Ovary (tissue), 9 donors: ENCODE data around the gene CCDC184. TPM values are rescaled to one million over a fixed set of nuclear protein-coding genes. Genes with fewer than 3 reads are reported as not detected.

Experiments used
- DNase-seq, 5 donors: peaks; one replicate each; pipeline ENCODE4 v3.0.0-alpha.2; 2019 to 2020
- H3K27ac ChIP-seq, 2 donors: fragments of 200-600 bp; one replicate each; pipeline versions ENCODE4 v1.5.1 to v1.8.0; 2019 to 2022
- H3K27me3 ChIP-seq: fragments of 200-600 bp; one replicate; pipeline ENCODE4 v1.8.0; 2022
- H3K36me3 ChIP-seq: fragments of 200-600 bp; sonication (generic); one replicate; pipeline ENCODE4 v1.5.1; 2019
- H3K4me1 ChIP-seq: one replicate; pipeline ENCODE4 v1.8.1; 2013; ENCODE audit warnings: mild to moderate bottlenecking, moderate library complexity; ENCODE audit not compliant: insufficient read depth
- H3K4me3 ChIP-seq: fragments of 200-600 bp; sonication (generic); one replicate; pipeline ENCODE4 v1.5.1; 2017
- H3K9me3 ChIP-seq, 2 donors: fragments of 200-600 bp in 1 of 2; sonication (generic) in 1 of 2; one replicate each; pipeline versions ENCODE4 v1.5.1 to v1.8.1; 2013 to 2019; ENCODE audit warnings: mild to moderate bottlenecking in 1 of 2, moderate library complexity in 1 of 2
- EP300 ChIP-seq: sonication (generic); formaldehyde crosslinking; IDR thresholded peaks from one replicate; pipeline ENCODE4 v1.6.1; 2017; ENCODE audit warnings: antibody characterized with exemption
- POLR2A ChIP-seq: fragments of 450-650 bp; IDR thresholded peaks from one replicate; pipeline ENCODE4 v1.6.1; 2017; ENCODE audit warnings: antibody characterized with exemption, mild to moderate bottlenecking, moderate library complexity
- WGBS, 3 donors: extraction: QIAGEN DNeasy Blood & Tissue Kit in 1 of 3; methylation state at CpG; one replicate each; pipeline versions ENCODE4 v1.1.5 to v1.1.7; 2013 to 2017; 5-methylcytosine and 5-hydroxymethylcytosine counted together
- intact Hi-C, 4 donors: fragments of 100-400 bp; cut with DNase I; formaldehyde crosslinking; loops; one replicate each; pipeline versions ENCODE4 v1.11.0 to v1.15.1; 2022 to 2023
- polyA plus RNA-seq, 2 donors: library from polyadenylated mRNA; stranded (reverse); fragments of 200-250 nt in 1 of 2; fragments of 350-450 nt in 1 of 2; fragmentation: Illumina TruSeq in 1 of 2; extraction: RNeasy Lipid Tissue Mini Kit (QIAGEN cat#74804) in 1 of 2; gene quantifications; one replicate each; pipeline ENCODE4 v1.2.3, GENCODE V29; 2013 to 2014
- total RNA-seq, 7 donors: library from RNA; depleted of rRNA in 2 of 7; stranded (reverse); fragments of >200 nt in 2 of 7; fragmentation: NEBNext Ultra II Directional in 3 of 7; extraction: Animal tissue kit (Norgen Biotek cat#: 25700) in 3 of 7; gene quantifications; one replicate each; pipeline versions ENCODE4 v1.1.0 to v1.2.4, GENCODE V29; 2016 to 2023
- TF ChIP-seq, protein P1 (sequence below), 3 donors: fragments of 450-650 bp in 2 of 3; fragments of 200-600 bp in 1 of 3; IDR thresholded peaks; one replicate each; pipeline versions ENCODE4 v1.5.1 to v1.8.0; 2016 to 2022; ENCODE audit warnings: antibody characterized with exemption in 3 of 3, mild to moderate bottlenecking in 1 of 3
- donor health status: DM: no; HTN: no; CAD: no; lungs with moderate emphysema.
- donor health status: DM: no; HTN: no; CAD: no.
- donor health status: Bipolar disorder and iron deficiency.
- donor health status: DM: yes; HTN: yes; CAD: no.
- donor health status: DM: no; HTN: no; CAD: no.
- donor health status: DM: yes; HTN: yes; CAD: no.

CCDC184 gene
- total and polyA plus RNA-seq, 9 donors, result 3.4 to 16.6 (median 6.0) TPM

DNA sequence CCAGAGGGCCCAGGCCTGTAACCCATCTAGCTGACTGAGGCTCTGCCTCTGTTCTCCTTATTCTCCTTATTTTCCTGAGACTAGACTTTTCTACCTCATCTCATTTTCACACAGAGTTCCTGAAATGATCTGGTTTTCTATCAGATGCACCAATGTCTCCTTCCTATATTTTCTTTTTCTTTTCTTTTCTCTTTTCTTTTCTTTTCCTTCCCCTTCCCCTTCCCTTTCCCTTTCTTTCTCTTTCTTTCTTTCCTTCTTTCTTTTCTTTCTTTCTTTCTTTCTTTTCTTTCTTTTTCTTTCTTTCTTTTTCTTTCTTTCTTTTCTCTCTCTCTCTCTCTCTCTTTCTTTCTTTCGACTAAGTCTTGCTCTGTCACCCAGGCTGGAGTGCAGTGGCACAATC is 3.0 kb upstream of the CCDC184 start:
- intact Hi-C loops, result loop anchor here in 2 of 4 donors (10.0 kb wide), 3 partner anchors 164 to 444 kb away; no protein-coding TSS in a partner anchor

DNA sequence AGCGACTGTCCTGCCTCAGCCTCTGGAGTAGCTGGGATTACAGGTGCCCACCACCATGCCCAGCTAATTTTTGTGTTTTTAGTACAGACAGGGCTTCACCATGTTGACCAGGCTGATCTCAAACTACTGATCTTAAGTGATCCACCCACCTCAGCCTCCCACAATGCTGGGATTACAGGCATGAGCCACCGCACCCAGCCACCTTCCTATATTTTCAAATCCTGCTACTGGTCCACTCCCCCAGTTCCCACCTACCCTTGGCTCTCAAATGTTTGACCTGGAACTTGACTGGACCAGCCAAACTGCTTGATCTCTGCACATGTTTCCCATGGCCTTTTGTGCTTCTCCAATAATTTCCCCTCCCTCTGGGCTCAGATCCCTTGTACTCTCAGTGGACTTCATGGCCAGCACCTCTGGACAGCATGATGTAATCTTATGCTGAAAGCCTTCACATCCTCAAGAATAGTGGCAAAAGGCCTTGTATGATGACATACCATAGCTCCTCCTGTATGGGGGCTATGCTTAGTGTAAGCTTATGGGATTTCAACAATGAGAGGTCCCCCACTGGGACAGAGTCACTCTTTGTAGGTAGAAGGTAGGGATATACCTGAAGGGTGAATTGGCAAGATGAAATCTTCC is 2.5 kb upstream of the CCDC184 start:
- no peak overlapping the region for H3K4me3 ChIP-seq
- no peaks in the 10 kb centered on the region for H3K9me3 ChIP-seq
- no peak overlapping the region for H3K27ac ChIP-seq
- no peak for DNase-seq
- 86 to 87% (median 86%) methylated on average over 2 of the region's 2 CpGs for WGBS, 3 donors
- TF ChIP-seq EP300 (no peak), POLR2A (no peak)
- TF ChIP-seq, protein P1, sequence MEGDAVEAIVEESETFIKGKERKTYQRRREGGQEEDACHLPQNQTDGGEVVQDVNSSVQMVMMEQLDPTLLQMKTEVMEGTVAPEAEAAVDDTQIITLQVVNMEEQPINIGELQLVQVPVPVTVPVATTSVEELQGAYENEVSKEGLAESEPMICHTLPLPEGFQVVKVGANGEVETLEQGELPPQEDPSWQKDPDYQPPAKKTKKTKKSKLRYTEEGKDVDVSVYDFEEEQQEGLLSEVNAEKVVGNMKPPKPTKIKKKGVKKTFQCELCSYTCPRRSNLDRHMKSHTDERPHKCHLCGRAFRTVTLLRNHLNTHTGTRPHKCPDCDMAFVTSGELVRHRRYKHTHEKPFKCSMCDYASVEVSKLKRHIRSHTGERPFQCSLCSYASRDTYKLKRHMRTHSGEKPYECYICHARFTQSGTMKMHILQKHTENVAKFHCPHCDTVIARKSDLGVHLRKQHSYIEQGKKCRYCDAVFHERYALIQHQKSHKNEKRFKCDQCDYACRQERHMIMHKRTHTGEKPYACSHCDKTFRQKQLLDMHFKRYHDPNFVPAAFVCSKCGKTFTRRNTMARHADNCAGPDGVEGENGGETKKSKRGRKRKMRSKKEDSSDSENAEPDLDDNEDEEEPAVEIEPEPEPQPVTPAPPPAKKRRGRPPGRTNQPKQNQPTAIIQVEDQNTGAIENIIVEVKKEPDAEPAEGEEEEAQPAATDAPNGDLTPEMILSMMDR (IDR thresholded peaks at IDR 0.05), result no peak
- intact Hi-C loops, result loop anchor here in 2 of 4 donors (10.0 kb wide), 3 partner anchors 164 to 444 kb away; no protein-coding TSS in a partner anchor
- peaks cover 8% of the 10 kb centered on the region for H3K4me1 ChIP-seq
- no peaks in the 10 kb centered on the region for H3K27me3 ChIP-seq
- no peaks in the 10 kb centered on the region for H3K36me3 ChIP-seq

More for the DNA sequence above, 3.0 kb upstream of the CCDC184 start:
- no peak overlapping the region for H3K27ac ChIP-seq
- no peak for DNase-seq
- no peaks in the 10 kb centered on the region for H3K27me3 ChIP-seq
- no peaks in the 10 kb centered on the region for H3K9me3 ChIP-seq
- peaks cover 8% of the 10 kb centered on the region for H3K4me1 ChIP-seq
- TF ChIP-seq, protein P1 (IDR thresholded peaks at IDR 0.05), result no peak
- TF ChIP-seq EP300 (no peak), POLR2A (no peak)
- WGBS, 3 donors, result 80 to 88% (median 86%) methylated on average over 1 of the region's 1 CpG
- no peak overlapping the region for H3K4me3 ChIP-seq
- H3K36me3 ChIP-seq, result no peaks in the 10 kb centered on the region

DNA sequence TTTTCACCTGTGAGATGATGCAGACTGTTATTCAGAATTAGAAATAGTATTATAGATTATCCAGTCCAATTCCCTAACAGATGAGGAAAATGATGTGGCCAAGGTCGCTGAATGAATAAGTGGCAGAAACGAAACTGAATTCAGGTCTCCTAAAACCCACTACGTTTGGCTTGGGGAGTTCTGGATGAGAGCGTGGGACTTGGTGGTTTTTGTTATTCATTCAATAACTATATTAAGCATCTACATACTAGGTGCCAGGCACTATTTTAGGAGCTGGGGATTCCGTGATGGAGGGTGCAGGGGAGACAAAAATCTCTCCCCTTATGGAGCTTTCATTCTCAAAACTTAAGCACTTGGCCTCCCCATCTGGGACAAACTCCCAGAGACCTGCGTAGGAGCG is 813 bp upstream of the CCDC184 start:
- Histone ChIP-seq H3K4me1 (peaks cover 8% of the 10 kb centered on the region), H3K27me3 (no peaks in the 10 kb centered on the region), H3K4me3 (peak overlapping the region; percentile 62), H3K27ac (no peak overlapping the region), H3K36me3 (no peaks in the 10 kb centered on the region), H3K9me3 (no peaks in the 10 kb centered on the region)
- WGBS, 3 donors, result 2 to 4% (median 3%) methylated on average over 7 of the region's 7 CpGs
- intact Hi-C loops, result loop anchor here in 2 of 4 donors (10.0 kb wide), 3 partner anchors 162 to 442 kb away; no protein-coding TSS in a partner anchor
- no peak for DNase-seq
- TF ChIP-seq POLR2A (no peak), EP300 (no peak)
- TF ChIP-seq, protein P1 (IDR thresholded peaks at IDR 0.05), result no peak

DNA sequence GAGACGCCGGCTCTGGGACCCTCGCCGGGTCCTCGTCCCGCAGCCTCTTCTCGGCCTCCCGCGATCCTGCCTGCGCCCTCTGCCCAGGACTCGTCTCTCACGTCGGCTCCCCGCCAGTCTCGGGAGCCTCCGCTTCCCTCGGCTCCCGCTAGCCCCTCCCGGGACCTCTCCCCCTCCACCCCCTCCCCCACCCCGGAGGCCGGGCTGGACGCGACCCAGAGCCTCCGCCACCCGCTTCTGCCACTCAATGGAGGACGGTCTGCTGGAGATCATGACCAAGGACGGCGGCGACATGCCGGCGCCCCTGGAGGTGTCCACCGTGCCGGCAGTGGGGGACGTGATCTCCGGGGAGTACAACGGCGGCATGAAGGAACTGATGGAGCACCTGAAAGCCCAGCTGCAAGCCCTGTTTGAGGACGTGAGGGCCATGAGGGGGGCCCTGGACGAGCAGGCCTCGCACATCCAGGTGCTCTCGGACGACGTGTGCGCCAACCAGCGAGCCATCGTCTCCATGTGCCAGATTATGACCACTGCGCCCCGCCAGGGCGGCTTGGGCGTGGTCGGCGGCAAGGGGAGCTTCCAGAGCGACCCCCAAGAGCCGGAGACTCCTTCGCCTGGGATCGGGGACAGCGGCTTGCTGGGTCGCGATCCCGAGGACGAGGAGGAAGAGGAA is 568 bp downstream of the CCDC184 start:
- H3K36me3 ChIP-seq, result no peaks in the 10 kb centered on the region
- 1 to 3% (median 1%) methylated on average over 45 to 61 of the region's 61 CpGs for WGBS, 3 donors
- peak in 4 of 5 donors; percentile 37 to 45 (median 42) for DNase-seq
- no peaks in the 10 kb centered on the region for H3K27me3 ChIP-seq
- H3K27ac ChIP-seq, result no peak overlapping the region
- no peaks in the 10 kb centered on the region for H3K9me3 ChIP-seq
- H3K4me1 ChIP-seq, result peaks cover 8% of the 10 kb centered on the region
- TF ChIP-seq POLR2A, result no peak
- TF ChIP-seq, protein P1 (IDR thresholded peaks at IDR 0.05), result no peak
- TF ChIP-seq EP300, result no peak
- H3K4me3 ChIP-seq, result peak overlapping the region; percentile 62
- intact Hi-C loops, result loop anchor here in 2 of 4 donors (10.0 kb wide), 3 partner anchors 161 to 441 kb away; no protein-coding TSS in a partner anchor
